BJ (cell line): Measurements from ENCODE around the gene MC1R. TPM values are rescaled to one million over a fixed set of nuclear protein-coding genes. Genes with fewer than 3 reads are reported as not detected.
"Not testable (repeated sequence)": the region's sequence is repeated elsewhere in the genome, so short reads cannot be mapped to it uniquely, and the experiment has no call there.

ENCODE experiments used
- CTCF ChIA-PET: fragments of 350-600 bp; formaldehyde crosslinking; extraction: SDS; loops from one replicate; lab custom pipeline; 2021; ENCODE audit warnings: antibody characterized with exemption, inconsistent platforms; lab: Yijun Ruan, JAX
- POLR2A ChIA-PET: fragments of 300-600 bp; sonication (Branson Sonifier 250); formaldehyde crosslinking; extraction: SDS; loops from one replicate; lab custom pipeline; 2021; ENCODE audit warnings: antibody characterized with exemption; lab: Charles Lee
- DNase-seq: peaks from one replicate; pipeline ENCODE4 v3.0.0-alpha.2; 2011; ENCODE audit warnings: low read depth
- H3K27me3 ChIP-seq: 2 replicates; pipeline ENCODE4 v1.6.0; 2011; ENCODE audit warnings: low read length; ENCODE audit not compliant: control insufficient read depth, insufficient read depth
- H3K36me3 ChIP-seq: 2 replicates; pipeline ENCODE4 v1.5.1; 2011; ENCODE audit warnings: low read length; ENCODE audit not compliant: control insufficient read depth, insufficient read depth
- H3K4me3 ChIP-seq: 2 replicates; pipeline ENCODE4 v1.5.1; 2011; ENCODE audit warnings: low read depth, mild to moderate bottlenecking, control low read depth, low read length
- CTCF ChIP-seq: IDR thresholded peaks from 2 replicates; pipeline ENCODE4 v1.5.1; 2011; ENCODE audit warnings: low read depth, mild to moderate bottlenecking, control low read depth, inconsistent platforms, low read length, moderate library complexity; ENCODE audit not compliant: insufficient read depth
- polyA plus RNA-seq: library from polyadenylated mRNA; depleted of rRNA; stranded (reverse); fragments of >200 nt; gene quantifications from 2 replicates; pipeline ENCODE4 v1.2.3, GENCODE V29; 2011

The MC1R gene
- polyA plus RNA-seq, 1 experiment, result 7.2 TPM

- no peak for TF ChIP-seq CTCF
Observed at GRCh38 chr16:89873109-89873971, 45.3 kb upstream of the MC1R start, which contains the start of gene TCF25. Gene TCF25 (plus strand): TSS chr16:89873592. CDS start chr16:89873668, 76 bp downstream.

GRCh38 chr16:89873972-89874689 is 44.5 kb upstream of the MC1R start:
- Histone ChIP-seq H3K27me3 (no peaks in the 10 kb centered on the region), H3K4me3 (peak overlapping the region; percentile 100), H3K36me3 (peaks cover 6% of the 10 kb centered on the region)
- ChIA-PET POLR2A (no interaction called here), CTCF (interaction anchor here (1.0 to 2.9 kb wide), 5 partner anchors 13 to 174 kb away, joined by 4 to 17 read pairs (median 5); partner anchors contain the start of gene MC1R)
- TF ChIP-seq CTCF, result no peak
- peak; percentile 61 for DNase-seq

More at GRCh38 chr16:89873109-89873971, 45.3 kb upstream of the MC1R start, which contains the start of gene TCF25:
- H3K36me3 ChIP-seq, result peaks cover 2% of the 10 kb centered on the region; the same call in 1 of the 2 replicates
- ChIA-PET CTCF (interaction anchor here (0.5 to 2.9 kb wide), 7 partner anchors 13 to 636 kb away, joined by 3 to 17 read pairs (median 5); partner anchors contain the start of gene MC1R), POLR2A (interaction anchor here (0.6 kb wide), 4 partner anchors 35 to 152 kb away, joined by 4 to 13 read pairs (median 4); partner anchors contain the start of gene VPS9D1)
- DNase-seq, result no peak
- H3K27me3 ChIP-seq, result no peaks in the 10 kb centered on the region
- peak within 1 kb of the TSS; percentile 100 for H3K4me3 ChIP-seq

DNA sequence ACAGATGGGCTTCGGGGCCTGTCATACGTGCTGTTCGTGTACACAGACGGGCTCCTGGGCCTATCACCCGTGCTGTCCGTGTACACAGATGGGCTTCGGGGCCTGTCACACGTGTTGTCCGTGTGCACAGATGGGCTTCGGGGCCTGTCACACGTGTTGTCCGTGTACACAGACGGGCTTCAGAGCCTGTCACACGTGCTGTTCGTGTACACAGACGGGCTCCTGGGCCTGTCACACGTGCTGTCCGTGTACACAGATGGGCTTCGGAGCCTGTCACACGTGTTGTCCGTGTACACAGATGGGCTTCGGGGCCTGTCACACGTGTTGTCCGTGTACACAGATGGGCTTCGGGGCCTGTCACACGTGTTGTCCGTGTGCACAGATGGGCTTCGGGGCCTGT is 39.5 kb upstream of the MC1R start:
- CTCF ChIA-PET, result not testable (repeated sequence)

GRCh38 chr16:89880477-89881367 is 37.9 kb upstream of the MC1R start:
- DNase-seq, result no peak
- H3K36me3 ChIP-seq, result peaks cover 37% of the 10 kb centered on the region
- POLR2A ChIA-PET, result no interaction called here
- no peaks in the 10 kb centered on the region for H3K27me3 ChIP-seq
- CTCF ChIA-PET, result interaction anchor here (0.6 to 1.2 kb wide), 4 partner anchors 20 to 141 kb away, joined by 3 to 6 read pairs (median 3); no protein-coding TSS in a partner anchor
- no peak for TF ChIP-seq CTCF
- H3K4me3 ChIP-seq, result no peak overlapping the region

More for the DNA sequence above, 39.5 kb upstream of the MC1R start:
- DNase-seq, H3K27me3 ChIP-seq, H3K4me3 ChIP-seq, POLR2A ChIA-PET: not testable (repeated sequence)
- H3K36me3 ChIP-seq, result peaks cover 29% of the 10 kb centered on the region

GRCh38 chr16:89881368-89881730 is 37.3 kb upstream of the MC1R start:
- ChIA-PET CTCF (interaction anchor here (0.6 to 1.2 kb wide), 3 partner anchors 27 to 140 kb away, joined by 3 to 6 read pairs (median 3); no protein-coding TSS in a partner anchor), POLR2A (no interaction called here)
- Histone ChIP-seq H3K4me3 (no peak overlapping the region), H3K27me3 (no peaks in the 10 kb centered on the region), H3K36me3 (peaks cover 37% of the 10 kb centered on the region)
- DNase-seq, result no peak
- no peak for TF ChIP-seq CTCF
